Endothelial cell of umbilical vein (primary cell): ENCODE results near the gene EBI3. TPM values are rescaled to one million over a fixed set of nuclear protein-coding genes. Genes with fewer than 3 reads are reported as not detected.

Source experiments
- BruUV-seq: library from RNA; stranded (reverse); fragments of 400-500 nt; replicated peaks from 2 replicates; lab custom pipeline; 2021; lab: Mats Ljungman, UMichigan
- CTCF ChIA-PET: fragments of 300-600, 350-600 bp; sonication (Branson Sonifier 250); formaldehyde crosslinking; loops from one replicate; lab custom pipeline; 2021; ENCODE audit warnings: antibody characterized with exemption, inconsistent platforms; lab: Charles Lee
- POLR2A ChIA-PET: fragments of 300-600, 350-600 bp; sonication (Branson Sonifier 250); formaldehyde crosslinking; loops from one replicate; lab custom pipeline; 2021; ENCODE audit warnings: antibody characterized with exemption, inconsistent platforms; lab: Charles Lee
- DNase-seq: peaks from one replicate; pipeline ENCODE4 v3.0.0-alpha.2; 2011; ENCODE audit warnings: low read depth, low spot score
- FAIRE-seq: peaks from 2 replicates; lab custom pipeline; 2011; peaks lifted over from hg19 to GRCh38; lab: Jason Lieb, UNC
- H2AFZ ChIP-seq: 2 replicates; pipeline ENCODE4 v1.6.0; 2012; ENCODE audit warnings: low read depth, low read length, control low read depth, inconsistent platforms
- H3K27ac ChIP-seq: 2 replicates; pipeline ENCODE4 v1.5.1; 2011; ENCODE audit warnings: low read depth, mild to moderate bottlenecking, control low read depth, low read length, moderate library complexity; ENCODE audit not compliant: insufficient read depth
- H3K27me3 ChIP-seq, 2 experiments: 2 replicates each; pipeline versions ENCODE4 v1.6.0 to v1.6.1; 2011; ENCODE audit warnings: low read length in 2 of 2, mixed read lengths in 1 of 2; ENCODE audit not compliant: control insufficient read depth in 2 of 2, insufficient read depth in 2 of 2
- H3K36me3 ChIP-seq, 2 experiments: 2 replicates in 1 of 2; 3 replicates in 1 of 2; pipeline ENCODE4 v1.5.1; 2011; ENCODE audit warnings: low read length in 2 of 2, mild to moderate bottlenecking in 1 of 2, moderate library complexity in 1 of 2; ENCODE audit not compliant: control insufficient read depth in 2 of 2, insufficient read depth in 2 of 2; ENCODE audit errors: extremely low read depth in 1 of 2
- H3K4me1 ChIP-seq: 3 replicates; pipeline ENCODE4 v1.5.1; 2011; ENCODE audit warnings: mild to moderate bottlenecking, low read length; ENCODE audit not compliant: control insufficient read depth, insufficient read depth; ENCODE audit errors: extremely low read depth
- H3K4me2 ChIP-seq: 2 replicates; pipeline ENCODE4 v1.6.1; 2011; ENCODE audit warnings: low read length, control low read depth, mixed read lengths; ENCODE audit not compliant: insufficient read depth
- H3K4me3 ChIP-seq, 3 experiments: fragments of 200-600 bp in 1 of 3; sonication (generic), shearing (Covaris generic) in 1 of 3; replicated peaks in 1 of 3; 2 replicates each; pipeline ENCODE4 v1.5.1; 2011 to 2016; ENCODE audit warnings: control low read depth in 3 of 3, low read length in 3 of 3, mild to moderate bottlenecking in 2 of 3, inconsistent platforms in 1 of 3, low read depth in 1 of 3, moderate library complexity in 1 of 3; ENCODE audit not compliant: insufficient read depth in 1 of 3
- H3K79me2 ChIP-seq: 2 replicates; pipeline ENCODE4 v1.6.0; 2012; ENCODE audit warnings: low read length, inconsistent platforms; ENCODE audit not compliant: control insufficient read depth, insufficient read depth
- H3K9ac ChIP-seq: replicated peaks from 2 replicates; pipeline ENCODE3; 2011; ENCODE audit warnings: low read length, control low read depth; ENCODE audit not compliant: insufficient read depth; ENCODE audit errors: extremely low read depth
- H3K9me1 ChIP-seq: replicated peaks from 3 replicates; pipeline ENCODE4 v1.6.0; 2011; ENCODE audit warnings: mild to moderate bottlenecking, low read length; ENCODE audit not compliant: control insufficient read depth, insufficient read depth; ENCODE audit errors: extremely low read depth
- H3K9me3 ChIP-seq: replicated peaks from 2 replicates; pipeline ENCODE4 v1.5.1; 2012; ENCODE audit warnings: low read length, inconsistent platforms; ENCODE audit not compliant: control insufficient read depth, insufficient read depth
- H4K20me1 ChIP-seq: replicated peaks from 2 replicates; pipeline ENCODE3; 2011; ENCODE audit warnings: mild to moderate bottlenecking, low read length; ENCODE audit not compliant: control insufficient read depth, insufficient read depth; ENCODE audit errors: extremely low read depth
- EZH2 ChIP-seq: IDR thresholded peaks from 2 replicates; pipeline ENCODE4 v1.6.1; 2012; ENCODE audit warnings: borderline replicate concordance, low read depth, mild to moderate bottlenecking, moderate library complexity, low read length, inconsistent platforms; ENCODE audit not compliant: severe bottlenecking
- FOS ChIP-seq: IDR thresholded peaks from 2 replicates; pipeline ENCODE4 v1.6.1; 2011; ENCODE audit warnings: mild to moderate bottlenecking, low read length, moderate library complexity, borderline replicate concordance; ENCODE audit not compliant: insufficient read depth
- GATA2 ChIP-seq: IDR thresholded peaks from 2 replicates; pipeline ENCODE4 v1.7.0; 2011; ENCODE audit warnings: low read depth, mild to moderate bottlenecking, moderate library complexity, mixed read lengths, low read length; ENCODE audit not compliant: insufficient read length, insufficient read depth
- JUN ChIP-seq: IDR thresholded peaks from 2 replicates; pipeline ENCODE4 v1.6.1; 2011; ENCODE audit warnings: borderline replicate concordance, low read depth; ENCODE audit not compliant: insufficient read length, insufficient read depth
- MYC ChIP-seq: IDR thresholded peaks from one replicate; pipeline ENCODE4 v1.6.1; 2011; ENCODE audit warnings: mild to moderate bottlenecking, low read depth, low read length
- POLR2A ChIP-seq: IDR thresholded peaks from 2 replicates; pipeline ENCODE4 v1.6.1; 2012; ENCODE audit warnings: low read depth, mild to moderate bottlenecking, control low read depth, low read length
- POLR2AphosphoS5 ChIP-seq: IDR thresholded peaks from 2 replicates; pipeline ENCODE4 v1.6.1; 2012; ENCODE audit warnings: low read depth, mild to moderate bottlenecking, control low read depth, low read length, moderate library complexity; ENCODE audit not compliant: insufficient read depth
- dilution Hi-C: fragments of 300-500 bp; cut with MboI; formaldehyde crosslinking; loops from one replicate; pipeline ENCODE4 v1.15.0; 2019; ENCODE audit warnings: low sequenced_read_pairs; ENCODE audit not compliant: extremely low pct_ligation_motif_present
- intact Hi-C: fragments of 100-400 bp; cut with micrococcal nuclease; formaldehyde crosslinking; loops from one replicate; pipeline ENCODE4 v1.10.0; 2022
- polyA plus RNA-seq, 4 experiments: library from polyadenylated mRNA; depleted of rRNA in 3 of 4; stranded (reverse) in 3 of 4; unstranded in 1 of 4; fragments of >200 nt; gene quantifications; 2 replicates each; pipeline versions ENCODE4 v1.2.1 to v1.2.3, GENCODE V29; 2011 to 2012; ENCODE audit warnings: missing spikeins in 1 of 4
- total RNA-seq: library from RNA; stranded (reverse); gene quantifications from 2 replicates; pipeline ENCODE4 v1.2.3, GENCODE V29; 2021
- TF ChIP-seq, protein P1 (sequence below): IDR thresholded peaks from 2 replicates; pipeline ENCODE4 v1.6.1; 2011; ENCODE audit not compliant: insufficient read depth, insufficient read length
- TF ChIP-seq, protein P2 (sequence below), 2 donors: IDR thresholded peaks; 1 replicate in 1 of 2; 2 replicates in 1 of 2; pipeline ENCODE4 v1.5.1; 2011; ENCODE audit warnings: low read length in 2 of 2, mild to moderate bottlenecking in 2 of 2, moderate library complexity in 2 of 2, control low read depth in 1 of 2, inconsistent platforms in 1 of 2, low read depth in 1 of 2; ENCODE audit not compliant: insufficient read depth in 1 of 2; ENCODE audit errors: extremely low read depth in 1 of 2

The EBI3 gene
- total and polyA plus RNA-seq, 2 donors (not counting 3 experiments of a cell fraction or from before 2014, with no cell fraction given): 0.29 to 1.0 TPM

DNA sequence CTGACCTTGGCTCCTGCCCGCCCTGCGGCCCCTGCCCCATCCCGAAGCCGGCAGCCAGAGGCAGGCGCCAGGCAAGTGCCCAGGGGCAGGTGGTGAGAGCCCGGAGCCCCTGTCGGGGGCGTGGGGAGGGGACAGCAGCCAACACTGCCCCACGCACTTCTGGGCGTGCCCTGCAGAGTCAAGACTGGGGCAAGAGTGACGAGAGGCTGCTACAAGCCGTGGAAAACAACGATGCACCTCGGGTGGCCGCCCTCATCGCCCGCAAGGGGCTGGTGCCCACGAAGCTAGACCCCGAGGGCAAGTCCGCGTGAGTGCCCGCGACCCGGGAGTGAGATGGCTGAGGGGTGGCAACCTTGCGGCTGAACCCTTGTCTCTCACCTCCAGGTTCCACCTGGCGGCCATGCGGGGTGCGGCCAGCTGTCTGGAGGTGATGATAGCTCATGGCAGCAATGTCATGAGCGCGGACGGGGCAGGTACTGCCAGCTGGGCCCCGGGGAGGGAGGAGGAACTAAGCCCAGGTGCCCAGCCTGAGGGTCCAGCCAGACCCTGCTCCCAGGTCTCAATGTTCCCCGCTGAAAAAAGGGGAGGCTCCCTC is 29.5 kb upstream of the EBI3 start:
- Histone ChIP-seq H2AFZ (no peak overlapping the region), H3K9me1 (no peaks in the 10 kb centered on the region), H3K4me3 (no peak overlapping the region), H3K79me2 (no peaks in the 10 kb centered on the region), H3K27me3 (peaks cover 6 to 12% of the 10 kb centered on the region in 2 experiments), H3K9ac (no peak overlapping the region), H4K20me1 (no peaks in the 10 kb centered on the region), H3K4me1 (no peaks in the 10 kb centered on the region), H3K4me2 (no peak overlapping the region), H3K9me3 (no peaks in the 10 kb centered on the region), H3K36me3 (no peaks in the 10 kb centered on the region), H3K27ac (no peak overlapping the region)
- ChIA-PET CTCF (interaction anchor here (0.7 to 4.2 kb wide), 3 partner anchors 13 to 212 kb away, joined by 3 to 36 read pairs (median 4); no protein-coding TSS in a partner anchor), POLR2A (no interaction called here)
- TF ChIP-seq GATA2 (no peak), FOS (no peak), EZH2 (no peak), POLR2A (no peak), JUN (no peak), MYC (no peak), POLR2AphosphoS5 (no peak)
- TF ChIP-seq, protein P1, sequence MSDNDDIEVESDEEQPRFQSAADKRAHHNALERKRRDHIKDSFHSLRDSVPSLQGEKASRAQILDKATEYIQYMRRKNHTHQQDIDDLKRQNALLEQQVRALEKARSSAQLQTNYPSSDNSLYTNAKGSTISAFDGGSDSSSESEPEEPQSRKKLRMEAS: no peak
- TF ChIP-seq, protein P2, sequence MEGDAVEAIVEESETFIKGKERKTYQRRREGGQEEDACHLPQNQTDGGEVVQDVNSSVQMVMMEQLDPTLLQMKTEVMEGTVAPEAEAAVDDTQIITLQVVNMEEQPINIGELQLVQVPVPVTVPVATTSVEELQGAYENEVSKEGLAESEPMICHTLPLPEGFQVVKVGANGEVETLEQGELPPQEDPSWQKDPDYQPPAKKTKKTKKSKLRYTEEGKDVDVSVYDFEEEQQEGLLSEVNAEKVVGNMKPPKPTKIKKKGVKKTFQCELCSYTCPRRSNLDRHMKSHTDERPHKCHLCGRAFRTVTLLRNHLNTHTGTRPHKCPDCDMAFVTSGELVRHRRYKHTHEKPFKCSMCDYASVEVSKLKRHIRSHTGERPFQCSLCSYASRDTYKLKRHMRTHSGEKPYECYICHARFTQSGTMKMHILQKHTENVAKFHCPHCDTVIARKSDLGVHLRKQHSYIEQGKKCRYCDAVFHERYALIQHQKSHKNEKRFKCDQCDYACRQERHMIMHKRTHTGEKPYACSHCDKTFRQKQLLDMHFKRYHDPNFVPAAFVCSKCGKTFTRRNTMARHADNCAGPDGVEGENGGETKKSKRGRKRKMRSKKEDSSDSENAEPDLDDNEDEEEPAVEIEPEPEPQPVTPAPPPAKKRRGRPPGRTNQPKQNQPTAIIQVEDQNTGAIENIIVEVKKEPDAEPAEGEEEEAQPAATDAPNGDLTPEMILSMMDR (IDR thresholded peaks at IDR 0.05; ENCODE audit: extremely low read depth in 1 of 2, insufficient read depth in 1 of 2, low read depth in 1 of 2, low read length in 2 of 2): no peak
- no TSS peak for BruUV-seq
- intact Hi-C loops (no loop called here), dilution Hi-C loops (no loop called here)
- DNase-seq: no peak
- FAIRE-seq: no peak
